Measurements from ENCODE around the gene NMT1. TPM values are rescaled to one million over a fixed set of nuclear protein-coding genes. Genes with fewer than 3 reads are reported as not detected.

Gene NMT1
- total and polyA plus RNA-seq, 2 of the 13 experiments (the other 11 are each of a cell fraction or from before 2014, with no cell fraction given): 75.7 to 142 TPM

- TF ChIP-seq MTA1 (CRISPR knock-in tag; IDR thresholded peaks at IDR 0.05; ENCODE audit: borderline replicate concordance) (peak; percentile 74; the same call in 1 of the 2 replicates), HIVEP1 (CRISPR knock-in tag; IDR thresholded peaks at IDR 0.05) (peak; percentile 48), ZNF124 (CRISPR knock-in tag; IDR thresholded peaks at IDR 0.05) (peak; percentile 79), ZIK1 (CRISPR knock-in tag; IDR thresholded peaks at IDR 0.05; ENCODE audit: borderline replicate concordance, low read depth) (peak; percentile 86; the same call in 1 of the 2 replicates), RELA (CRISPR knock-in tag; IDR thresholded peaks at IDR 0.05) (peak; percentile 79), DPF2 (CRISPR knock-in tag; IDR thresholded peaks at IDR 0.05; ENCODE audit: borderline replicate concordance, low read depth) (peak; percentile 58; the same call in 1 of the 2 replicates), ZNF235 (CRISPR knock-in tag; IDR thresholded peaks at IDR 0.05; ENCODE audit: borderline replicate concordance) (peak; percentile 68; the same call in 1 of the 2 replicates), MLLT10 (CRISPR knock-in tag; IDR thresholded peaks at IDR 0.05) (no peak), ZNF883 (CRISPR knock-in tag; IDR thresholded peaks at IDR 0.05; ENCODE audit: not compliant biosample characterization) (peak; percentile 97), ZNF274 (CRISPR knock-in tag; IDR thresholded peaks at IDR 0.05) (peak; percentile 80), ZNF660 (CRISPR knock-in tag; IDR thresholded peaks at IDR 0.05; ENCODE audit: borderline replicate concordance, low read depth) (no peak), BCL6 (CRISPR knock-in tag; IDR thresholded peaks at IDR 0.05) (peak; percentile 63; the same call in 1 of the 2 replicates), ZSCAN21 (CRISPR knock-in tag; IDR thresholded peaks at IDR 0.05; ENCODE audit: borderline replicate concordance) (peak; percentile 88), SIN3A (IDR thresholded peaks at IDR 0.05; ENCODE audit: borderline replicate concordance, low read depth, low read length) (peak; percentile 88; the same call in 1 of the 2 replicates), ARID3A (IDR thresholded peaks at IDR 0.05; ENCODE audit: low read depth, low read length) (peak; percentile 96), ZNF563 (CRISPR knock-in tag; IDR thresholded peaks at IDR 0.05) (peak; percentile 98), ZNF614 (CRISPR knock-in tag; IDR thresholded peaks at IDR 0.05; ENCODE audit: borderline replicate concordance) (peak; percentile 93), POGK (CRISPR knock-in tag; conservative IDR thresholded peaks at IDR 0.05) (peak; percentile 72; the same call in 1 of the 2 replicates), GATAD2A (CRISPR knock-in tag; IDR thresholded peaks at IDR 0.05) (peak; percentile 89), CAMTA2 (CRISPR knock-in tag; IDR thresholded peaks at IDR 0.05; ENCODE audit: borderline replicate concordance) (no peak; the same call in 1 of the 2 replicates), MTF2 (CRISPR knock-in tag; IDR thresholded peaks at IDR 0.05; ENCODE audit: borderline replicate concordance) (0 out of 2 replicates have a peak, but pooled peaks have one; percentile 78), MZF1 (CRISPR knock-in tag; IDR thresholded peaks at IDR 0.05; ENCODE audit: borderline replicate concordance) (no peak), NCOR1 (IDR thresholded peaks at IDR 0.05; ENCODE audit: borderline replicate concordance, low read length) (no peak; the same call in 1 of the 2 replicates), GATAD1 (CRISPR knock-in tag; IDR thresholded peaks at IDR 0.05) (peak; percentile 82)
Measured at GRCh38 chr17:45135192-45135977, 74.3 kb downstream of the NMT1 start, which contains the start of gene ACBD4 (continued).

All from HepG2 (cell line).